HEK293T (cell line): ENCODE results near the gene GOLT1B.

Experiments used
- NFRKB ChIP-seq: fragments of 450-650 bp; IDR thresholded peaks from 2 replicates; pipeline ENCODE4 v1.6.1; 2016; ENCODE audit warnings: mild to moderate bottlenecking, moderate library complexity
- ZNF384 ChIP-seq: fragments of 450-650 bp; IDR thresholded peaks from 2 replicates; pipeline ENCODE4 v1.6.1; 2016

DNA sequence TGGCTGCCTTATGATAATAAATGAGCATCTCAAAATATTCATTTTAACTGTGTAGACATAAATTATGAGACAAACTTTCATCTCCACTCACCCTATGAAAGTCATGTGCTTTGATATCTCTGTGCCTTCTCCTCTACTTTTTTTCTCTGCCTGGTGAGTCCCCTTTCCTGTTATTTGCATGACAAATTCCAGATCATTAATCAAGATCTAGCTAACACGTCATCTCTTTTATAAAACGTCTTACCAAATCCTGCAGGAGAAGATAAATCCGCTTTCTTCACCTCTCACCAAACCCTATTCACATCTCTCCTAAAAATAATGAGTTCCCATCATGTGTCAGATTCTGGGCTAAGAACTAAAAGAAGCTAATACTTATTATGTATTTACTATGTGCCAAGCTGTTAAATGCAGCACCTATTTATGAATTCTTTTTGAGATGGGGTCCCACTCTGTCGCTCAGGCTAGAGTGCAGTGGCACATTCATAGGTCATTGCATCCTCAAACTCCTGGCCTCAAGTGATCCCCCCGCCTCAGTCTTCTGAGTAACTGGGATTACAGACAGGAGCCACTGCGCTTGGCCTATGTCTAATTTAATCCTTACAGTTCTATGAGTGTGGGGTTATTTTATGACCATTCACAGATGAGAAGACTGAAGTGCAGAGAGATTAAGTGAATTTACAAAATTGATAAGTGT lies 51.2 kb downstream of the GOLT1B start:
- TF ChIP-seq NFRKB (no peak), ZNF384 (no peak)
